K562 (cell line): ENCODE results near the gene EXOC3L1. TPM values are rescaled to one million over a fixed set of nuclear protein-coding genes. Genes with fewer than 3 reads are reported as not detected.
A peak's percentile ranks its signal among the peaks of the same experiment; 100 is the strongest.

Experiments
- ATAC-seq: fragments of 200-7000 bp; cut with Tn5 transposase; 3 replicates; pipeline ENCODE4 v1.9.1; 2020; ENCODE audit warnings: moderate library complexity
- BruUV-seq: library from RNA; stranded (reverse); fragments of 400-500 nt; replicated peaks from 2 replicates; lab custom pipeline; 2021; lab: Mats Ljungman, UMichigan
- CTCF ChIA-PET: fragments of 300-600 bp; formaldehyde crosslinking; extraction: SDS; loops from one replicate; lab custom pipeline; 2021; ENCODE audit warnings: low intra/inter-chr PET ratio; lab: Yijun Ruan, JAX
- POLR2A ChIA-PET: fragments of 300-600, 350-650 bp; sonication (Branson Sonifier 250); formaldehyde crosslinking; extraction: SDS; loops from one replicate; lab custom pipeline; 2021; ENCODE audit warnings: antibody characterized with exemption, inconsistent platforms; lab: Yijun Ruan, JAX
- DNase-seq, 4 experiments: peaks; one replicate each; pipeline versions ENCODE4 v3.0.0 to v3.0.0-alpha.2; 2011 to 2018; ENCODE audit warnings: low spot score in 3 of 4, mixed read lengths in 3 of 4; ENCODE audit errors: extremely low read depth in 1 of 4
- FAIRE-seq: peaks from 2 replicates; lab custom pipeline; 2011; peaks lifted over from hg19 to GRCh38; lab: Jason Lieb, UNC
- H2AFZ ChIP-seq: 2 replicates; pipeline ENCODE4 v1.6.0; 2011; ENCODE audit warnings: low read depth, low read length, control low read depth, inconsistent platforms
- H3K27ac ChIP-seq: fragments of 200-600 bp; 3 replicates; pipeline ENCODE4 v1.8.0; 2011; ENCODE audit warnings: low read depth, mild to moderate bottlenecking, control low read depth, inconsistent platforms, low read length, moderate library complexity, mixed read lengths; ENCODE audit errors: extremely low read depth
- H3K27me3 ChIP-seq, 2 experiments: fragments of 300-600 bp in 1 of 2; 2 replicates in 1 of 2; 3 replicates in 1 of 2; pipeline versions ENCODE4 v1.6.0 to v1.8.0; 2011; ENCODE audit warnings: inconsistent platforms in 2 of 2, low read length in 2 of 2, mild to moderate bottlenecking in 1 of 2, mixed read lengths in 1 of 2, moderate library complexity in 1 of 2; ENCODE audit not compliant: control insufficient read depth in 2 of 2, insufficient read depth in 2 of 2
- H3K36me3 ChIP-seq: fragments of 300-600 bp; 3 replicates; pipeline ENCODE4 v1.8.0; 2011; ENCODE audit warnings: mild to moderate bottlenecking, low read length, inconsistent platforms; ENCODE audit not compliant: control insufficient read depth, insufficient read depth
- H3K4me1 ChIP-seq, 2 experiments: fragments of 200-600 bp in 1 of 2; replicated peaks in 1 of 2; 2 replicates in 1 of 2; 3 replicates in 1 of 2; pipeline versions ENCODE4 v1.5.1 to v1.8.0; 2011; ENCODE audit warnings: inconsistent platforms in 2 of 2, low read length in 2 of 2, mild to moderate bottlenecking in 1 of 2, mixed read lengths in 1 of 2, moderate library complexity in 1 of 2; ENCODE audit not compliant: control insufficient read depth in 2 of 2, insufficient read depth in 2 of 2
- H3K4me2 ChIP-seq: 2 replicates; pipeline ENCODE4 v1.6.1; 2011; ENCODE audit warnings: low read length, control low read depth, inconsistent platforms, mixed read lengths; ENCODE audit not compliant: insufficient read depth
- H3K4me3 ChIP-seq: fragments of 200-600 bp; sonication (generic), shearing (Covaris generic); 2 replicates; pipeline ENCODE4 v1.5.1; 2016; ENCODE audit warnings: control low read depth, inconsistent platforms
- H3K79me2 ChIP-seq: fragments of 200-600 bp; 3 replicates; pipeline ENCODE4 v1.8.0; 2011; ENCODE audit warnings: low read length, inconsistent platforms; ENCODE audit not compliant: control insufficient read depth, insufficient read depth
- H3K9ac ChIP-seq, 2 experiments: 2 replicates each; pipeline versions ENCODE4 v1.6.0 to v1.6.1; 2011; ENCODE audit warnings: low read depth in 2 of 2, low read length in 2 of 2, control low read depth in 1 of 2, inconsistent platforms in 1 of 2, mild to moderate bottlenecking in 1 of 2, mixed read lengths in 1 of 2; ENCODE audit not compliant: insufficient read depth in 1 of 2
- H3K9me1 ChIP-seq: one replicate; pipeline ENCODE4 v1.6.0; 2011; ENCODE audit warnings: inconsistent platforms, mild to moderate bottlenecking, low read length, moderate library complexity; ENCODE audit not compliant: control insufficient read depth, insufficient read depth
- H3K9me3 ChIP-seq: replicated peaks from 2 replicates; pipeline ENCODE4 v1.5.1; 2011; ENCODE audit warnings: low read depth, low read length, inconsistent platforms; ENCODE audit not compliant: control insufficient read depth, insufficient read depth
- H4K20me1 ChIP-seq: replicated peaks from 2 replicates; pipeline ENCODE4 v1.6.1; 2011; ENCODE audit warnings: low read length, inconsistent platforms, mixed read lengths; ENCODE audit not compliant: control insufficient read depth, insufficient read depth
- HES1 ChIP-seq: fragments of 450-650 bp; IDR thresholded peaks from 2 replicates; pipeline ENCODE4 v1.6.1; 2016; ENCODE audit warnings: low read depth, mild to moderate bottlenecking, moderate library complexity
- POLR2G ChIP-seq: fragments of 200-400 bp; formaldehyde crosslinking; IDR thresholded peaks from 2 replicates; pipeline ENCODE4 v1.6.1; 2017; ENCODE audit warnings: low read depth, mild to moderate bottlenecking, antibody characterized with exemption, low read length, moderate library complexity
- ZNF696 ChIP-seq: fragments of 250-450 bp; sonication (Bioruptor Pico); conservative IDR thresholded peaks from 2 replicates; pipeline ENCODE4 v1.4.0; 2020; ENCODE audit warnings: mild to moderate bottlenecking, moderate library complexity
- WGBS: fragments of 100-300 bp; shearing (Covaris generic); methylation state at CpG from one replicate; pipeline ENCODE4 v1.1.6; 2016; ENCODE audit warnings: low coverage, mixed read lengths; ENCODE audit not compliant: insufficient coverage; ENCODE audit errors: missing lambda C conversion rate; 5-methylcytosine and 5-hydroxymethylcytosine counted together
- in situ Hi-C: fragments of 300-500 bp; cut with MboI; formaldehyde crosslinking; loops from 4 replicates; pipeline ENCODE4 v1.15.0; 2018; ENCODE audit warnings: inconsistent platforms, mixed read lengths
- intact Hi-C: fragments of 100-400 bp; cut with micrococcal nuclease; formaldehyde crosslinking; loops from 2 replicates; pipeline ENCODE4 v1.14.2; 2022
- polyA plus RNA-seq, 8 experiments: library from polyadenylated mRNA; depleted of rRNA in 4 of 8; stranded (reverse) in 5 of 8; unstranded in 3 of 8; fragments of >200 nt; fragmentation: Nextera tagmentation in 2 of 8; fragmentation: Illumina TruSeq in 1 of 8; extraction: Ambion mirVana in 2 of 8; extraction: Trizol in 1 of 8; gene quantifications; 2 replicates each; pipeline versions ENCODE4 v1.2.1 to v1.2.3, GENCODE V29; 2011 to 2014; ENCODE audit warnings: inconsistent platforms in 1 of 8, missing spikeins in 1 of 8
- total RNA-seq, 7 experiments: library from RNA; depleted of rRNA in 6 of 7; stranded (reverse); fragments of >200 nt in 6 of 7; fragmentation: Illumina TruSeq in 2 of 7; extraction: Trizol in 2 of 7; gene quantifications; 2 replicates each; pipeline versions ENCODE4 v1.2.1 to v1.2.3, GENCODE V29; 2011 to 2021; ENCODE audit warnings: low replicate concordance in 1 of 7

Gene EXOC3L1
- total and polyA plus RNA-seq, 9 of the 15 experiments (the other 6 are each of a cell fraction or from before 2014, with no cell fraction given) = 0.08 TPM; not detected in 8

GRCh38 chr16:67142342-67142741 lies 47.6 kb downstream of the EXOC3L1 start:
- POLR2A ChIA-PET = interaction anchor here (0.6 kb wide), 1 partner anchor 9 kb away, joined by 6 read pairs; no protein-coding TSS in a partner anchor

GRCh38 chr16:67141391-67141790 lies 48.5 kb downstream of the EXOC3L1 start:
- ChIA-PET POLR2A (interaction anchor here (0.6 to 0.8 kb wide), 5 partner anchors 9 to 526 kb away, joined by 3 to 5 read pairs (median 3); partner anchors contain the start of gene B3GNT9), CTCF (no interaction called here)
- in situ Hi-C loops (no loop called here), intact Hi-C loops (no loop called here)
- H3K9me3 ChIP-seq = no peaks in the 10 kb centered on the region
- TF ChIP-seq POLR2G (peak; percentile 39; the same call in 1 of the 2 replicates), ZNF696 (CRISPR knock-in tag) (no peak)
- DNase-seq = no peak
- H2AFZ ChIP-seq = no peak overlapping the region
- no peak overlapping the region for H3K27ac ChIP-seq
- H3K4me2 ChIP-seq = no peak overlapping the region
- no peaks in the 10 kb centered on the region for H3K4me1 ChIP-seq
- peaks cover 95% of the 10 kb centered on the region for H3K36me3 ChIP-seq
- no peak for FAIRE-seq
- over 99% methylated on average over 12 of the region's 13 CpGs for WGBS
- ATAC-seq = no peak
- no peak overlapping the region for H3K4me3 ChIP-seq
- no TSS peak for BruUV-seq
- no peaks in the 10 kb centered on the region for H3K27me3 ChIP-seq
- no peaks in the 10 kb centered on the region for H3K9me1 ChIP-seq
- H3K9ac ChIP-seq = no peak overlapping the region
- no peaks in the 10 kb centered on the region for H3K79me2 ChIP-seq
- no peaks in the 10 kb centered on the region for H4K20me1 ChIP-seq

More at GRCh38 chr16:67142342-67142741, 47.6 kb downstream of the EXOC3L1 start:
- intact Hi-C loops = no loop called here
- TF ChIP-seq HES1 (no peak), POLR2G (peak; percentile 39)
- Histone ChIP-seq H3K9me3 (no peaks in the 10 kb centered on the region), H3K79me2 (no peaks in the 10 kb centered on the region), H2AFZ (no peak overlapping the region), H3K27me3 (no peaks in the 10 kb centered on the region), H3K4me1 (no peaks in the 10 kb centered on the region), H3K27ac (no peak overlapping the region), H3K9me1 (no peaks in the 10 kb centered on the region), H3K4me3 (no peak overlapping the region), H4K20me1 (no peaks in the 10 kb centered on the region), H3K9ac (no peak overlapping the region), H3K4me2 (no peak overlapping the region), H3K36me3 (peaks cover 97% of the 10 kb centered on the region)
- CTCF ChIA-PET = no interaction called here
- WGBS = 92% methylated on average over 9 of the region's 9 CpGs
- ATAC-seq = no peak
- FAIRE-seq = no peak
- no TSS peak for BruUV-seq
- in situ Hi-C loops = no loop called here
- no peak for DNase-seq
